GM21381 (cell line): ENCODE measurements around the gene UGDH.
"Not testable (repeated sequence)": the region's sequence is repeated elsewhere in the genome, so short reads cannot be mapped to it uniquely, and the experiment has no call there.

ENCODE experiments used
- ATAC-seq: cut with Tn5 transposase; IDR thresholded peaks from one replicate; pipeline ENCODE4 v1.9.1; 2021; ENCODE audit warnings: mild to moderate bottlenecking, moderate library complexity; ENCODE audit not compliant: unreplicated experiment

Gene UGDH

GRCh38 chr4:39527296-39528060, at the start of gene UGDH:
Gene UGDH, minus strand, starts transcription at chr4:39527439. Its CDS starts 5,927 bp downstream, at chr4:39521512.
- ATAC-seq = peak; percentile 96

- ATAC-seq = no peak
Observed at GRCh38 chr4:39574946-39575345, 47.7 kb upstream of the UGDH start.

DNA sequence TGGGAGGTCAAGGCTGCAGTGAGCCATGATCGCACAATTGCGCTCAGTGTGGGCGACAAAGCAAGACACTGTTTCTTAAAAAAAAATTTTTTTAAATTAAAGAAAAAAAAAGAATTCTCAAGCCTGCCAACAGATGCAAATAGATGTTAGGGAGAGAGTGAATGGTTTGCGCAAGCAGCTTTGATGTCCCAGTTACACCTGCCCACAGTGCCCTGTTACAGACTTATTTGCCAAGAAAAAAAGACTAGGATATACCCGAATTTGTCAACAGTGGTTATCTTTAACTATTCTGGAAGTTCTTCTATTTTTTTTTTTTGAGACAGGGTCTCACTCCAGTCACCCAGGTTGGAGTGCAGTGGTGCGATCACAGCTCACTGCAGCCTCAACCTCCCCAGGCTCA, 44.3 kb upstream of the UGDH start:
- ATAC-seq = no peak

DNA sequence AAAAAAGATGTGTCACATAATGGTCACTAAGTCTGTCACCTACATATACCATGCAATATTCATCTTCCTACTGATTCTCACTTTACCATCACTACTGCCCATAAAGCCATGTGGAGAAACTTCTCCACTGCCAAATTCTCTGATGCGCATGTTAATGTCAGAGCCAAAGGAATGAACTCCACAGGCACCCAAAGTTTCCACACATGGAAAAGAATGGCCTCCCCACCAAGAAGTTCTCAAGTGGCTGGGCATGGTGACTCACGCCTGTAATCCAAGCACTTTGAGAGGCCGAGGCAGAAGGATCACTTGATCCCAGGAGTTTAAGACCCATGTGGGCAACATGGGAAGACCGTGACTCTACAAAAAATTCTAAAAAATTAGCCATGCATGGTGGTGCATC, 43.8 kb upstream of the UGDH start:
- ATAC-seq = no peak

DNA sequence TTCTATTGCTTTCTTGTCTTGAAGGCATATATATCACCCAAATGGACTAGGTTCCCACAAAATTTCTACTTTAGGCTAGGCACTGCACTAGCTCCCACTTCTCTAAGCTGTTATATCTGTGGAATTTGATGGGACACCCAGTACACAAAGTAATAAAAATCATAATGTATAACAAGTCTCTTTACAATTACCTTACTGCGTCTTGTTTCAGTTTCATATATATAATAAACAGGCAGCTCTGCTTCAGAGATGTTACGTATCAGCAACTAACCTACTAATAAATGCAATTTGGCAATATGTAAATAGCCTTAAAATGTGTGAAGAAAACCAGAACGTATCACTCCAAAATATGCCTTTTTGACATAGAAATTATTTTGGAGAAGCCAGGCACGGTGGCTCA, 42.0 kb upstream of the UGDH start:
- ATAC-seq = no peak

DNA sequence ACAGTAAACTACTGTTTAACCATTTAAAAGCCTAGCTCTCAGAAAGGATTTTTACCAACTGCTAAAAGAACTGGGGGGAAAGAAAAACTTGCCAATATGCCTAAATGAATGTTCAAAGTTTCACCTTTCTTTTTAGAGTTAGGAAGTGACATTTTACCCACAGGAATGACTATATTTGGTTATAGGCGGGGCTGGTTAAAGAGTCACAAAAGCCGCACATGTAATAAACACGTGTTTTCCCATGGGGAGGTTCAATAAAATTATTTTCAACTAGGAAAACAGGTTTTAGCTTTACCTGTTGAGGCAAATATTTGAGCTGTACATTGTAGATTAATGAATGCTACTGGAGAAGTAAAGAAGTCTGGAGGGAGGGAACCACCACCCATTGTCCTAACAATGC, 41.6 kb upstream of the UGDH start:
- ATAC-seq = no peak

DNA sequence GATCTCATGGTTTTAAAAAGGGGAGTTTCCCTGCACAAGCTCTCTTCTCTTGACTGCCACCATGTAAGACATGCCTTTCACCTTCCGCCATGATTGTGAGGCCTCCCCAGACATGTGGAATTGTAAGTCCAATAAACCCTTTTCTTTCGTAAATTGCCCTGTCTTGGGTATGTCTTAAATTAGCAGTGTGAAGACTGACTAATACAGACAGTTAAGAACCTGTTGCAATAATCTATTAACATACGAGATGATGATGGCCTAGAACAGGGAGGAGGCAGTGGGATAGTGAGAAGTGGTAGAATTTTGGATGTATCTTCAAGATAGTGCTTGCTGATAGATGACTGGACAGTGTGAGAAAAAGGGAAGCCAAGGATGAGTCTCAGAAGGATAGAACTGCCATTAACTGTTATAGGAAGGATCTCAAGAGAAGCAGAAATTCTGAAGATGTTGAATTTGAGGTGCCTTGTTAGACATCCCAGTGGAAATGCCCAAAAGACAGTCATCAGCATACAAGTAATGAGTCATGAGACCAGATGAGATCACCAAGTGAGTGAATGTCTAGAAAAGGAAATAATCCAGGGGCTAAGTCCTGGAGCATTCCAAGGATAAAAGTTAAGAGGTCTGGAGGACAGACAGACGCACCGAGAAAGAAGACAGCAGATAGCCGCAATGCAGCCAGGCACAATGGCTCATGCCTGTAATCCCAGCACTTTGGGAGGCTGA, 38.8 kb upstream of the UGDH start:
- ATAC-seq = no peak

DNA sequence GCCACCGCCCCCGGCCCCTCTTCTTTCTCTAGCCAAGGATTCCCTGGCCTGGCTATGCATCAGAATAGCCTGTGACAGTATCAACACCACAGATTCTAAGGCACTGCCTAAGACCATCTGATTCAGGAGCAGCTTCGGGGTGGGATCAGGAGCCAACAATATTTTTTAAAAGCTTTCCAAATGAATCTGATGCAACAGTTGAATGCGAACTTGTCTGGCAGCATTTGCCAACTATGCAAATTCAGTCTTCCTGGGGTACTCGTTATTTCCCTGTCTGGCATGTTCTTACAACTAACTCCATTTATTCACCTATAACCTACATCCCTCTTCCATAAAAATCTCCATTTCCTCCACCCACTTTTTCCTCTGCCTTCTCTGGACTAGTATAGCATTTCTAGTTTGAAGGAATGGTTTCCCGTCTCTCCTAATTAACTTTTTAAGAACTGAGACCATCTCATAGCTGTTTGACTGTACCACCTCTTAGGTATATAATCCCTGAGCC, 36.2 kb upstream of the UGDH start:
- ATAC-seq = no peak

DNA sequence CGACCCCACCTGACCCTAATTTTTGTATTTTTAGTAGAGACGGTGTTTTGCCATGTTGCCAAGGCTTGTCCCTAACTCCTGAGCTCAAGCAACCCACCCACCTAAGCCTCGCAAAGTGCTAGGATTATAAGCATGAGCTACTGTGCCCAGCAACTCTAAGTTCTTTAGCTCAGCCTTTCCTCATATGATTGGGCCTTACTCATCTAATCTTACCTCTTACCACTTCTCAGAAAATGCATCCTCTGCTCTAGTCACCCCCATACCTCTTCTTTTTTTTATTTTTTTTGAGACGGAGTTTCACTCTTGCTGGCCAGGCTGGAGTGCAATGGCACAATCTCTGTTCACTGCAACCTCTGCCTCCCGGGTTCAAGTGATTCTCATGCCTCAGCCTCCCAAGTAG, 35.6 kb upstream of the UGDH start:
- no peak for ATAC-seq

GRCh38 chr4:39559626-39560025, 32.4 kb upstream of the UGDH start:
- ATAC-seq = no peak

- no peak for ATAC-seq
Observed at GRCh38 chr4:39555472-39555871, 28.2 kb upstream of the UGDH start.

DNA sequence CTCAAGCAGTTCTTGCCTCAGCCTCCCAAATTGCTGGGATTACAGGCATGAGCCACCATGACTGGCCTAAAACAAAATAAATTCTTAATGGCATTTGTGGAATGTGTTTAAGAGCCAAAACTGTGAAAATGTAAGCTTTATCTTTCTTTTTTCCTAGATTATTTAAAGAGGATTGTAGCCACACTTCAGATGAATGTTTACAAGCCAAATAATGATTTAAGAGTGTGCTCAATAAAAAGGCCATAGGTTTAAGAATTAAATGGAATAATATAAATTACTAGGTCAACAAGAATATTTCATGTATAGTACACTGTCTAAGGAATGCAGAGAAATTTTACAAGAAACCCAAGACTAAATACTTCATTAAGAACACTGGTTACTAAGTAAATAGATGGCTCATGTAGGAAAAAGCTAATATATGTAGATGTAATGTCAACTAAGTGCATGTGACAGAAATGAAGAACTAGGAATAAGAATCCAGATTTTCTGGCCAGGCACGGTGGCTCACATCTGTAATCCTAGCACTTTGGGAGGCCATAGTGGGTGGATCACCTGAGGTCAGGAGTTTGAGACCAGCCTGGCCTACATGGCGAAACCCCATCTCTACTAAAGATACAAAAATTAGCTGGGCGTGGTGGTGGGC, 21.3 kb upstream of the UGDH start:
- ATAC-seq = no peak

DNA sequence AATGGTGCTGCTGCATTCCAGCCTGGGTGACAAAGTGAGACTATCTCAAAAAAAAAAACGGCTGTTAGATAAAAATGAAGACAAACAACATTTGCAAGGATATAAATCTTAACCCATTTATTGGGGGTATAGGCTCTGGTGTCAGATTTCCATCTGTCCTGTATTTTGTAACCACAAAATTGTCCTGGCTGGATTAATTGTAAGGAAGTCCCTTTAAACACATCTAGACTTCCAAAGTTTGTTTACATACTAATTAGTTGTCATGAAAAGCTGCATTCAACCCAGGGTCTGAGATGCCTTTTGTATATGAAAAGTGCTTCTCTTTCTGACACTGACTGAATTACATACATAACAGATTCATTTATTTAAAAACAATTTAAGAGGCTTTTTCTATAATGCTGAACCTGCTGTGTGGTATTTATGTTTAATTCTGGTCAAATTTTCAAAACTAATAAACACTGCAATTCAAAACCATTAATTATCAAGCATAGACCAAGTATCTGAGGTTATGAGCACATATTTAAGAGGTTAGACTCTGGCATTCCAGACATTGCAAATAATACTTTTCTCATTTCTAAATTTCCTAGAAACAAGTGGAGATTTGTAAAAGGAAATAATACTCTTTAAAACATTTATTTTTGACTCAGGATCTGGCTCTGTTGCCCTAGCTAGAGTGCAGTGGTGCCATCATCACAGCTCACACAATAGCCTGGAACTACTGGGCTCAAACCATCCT, 17.5 kb upstream of the UGDH start:
- ATAC-seq = no peak

DNA sequence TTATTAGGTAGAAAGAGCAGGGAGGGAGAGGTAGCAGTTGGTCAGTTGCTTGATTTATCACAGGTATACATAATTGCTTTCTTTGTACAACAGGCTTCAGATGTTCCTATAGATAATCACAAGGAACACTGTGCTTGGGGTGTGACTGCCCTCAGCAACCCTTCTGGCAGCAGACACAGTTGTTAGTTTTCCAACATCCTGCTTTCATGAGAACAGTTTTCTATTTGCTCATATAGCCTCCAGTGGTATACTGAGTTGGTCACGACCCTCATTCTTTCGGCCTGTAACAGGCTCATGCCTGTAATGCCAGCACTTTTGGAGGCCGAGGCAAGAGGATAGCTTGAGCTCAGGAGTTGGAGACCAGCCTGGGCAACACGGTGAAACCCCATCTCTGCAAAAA, 16.8 kb upstream of the UGDH start:
- not testable (repeated sequence) for ATAC-seq

DNA sequence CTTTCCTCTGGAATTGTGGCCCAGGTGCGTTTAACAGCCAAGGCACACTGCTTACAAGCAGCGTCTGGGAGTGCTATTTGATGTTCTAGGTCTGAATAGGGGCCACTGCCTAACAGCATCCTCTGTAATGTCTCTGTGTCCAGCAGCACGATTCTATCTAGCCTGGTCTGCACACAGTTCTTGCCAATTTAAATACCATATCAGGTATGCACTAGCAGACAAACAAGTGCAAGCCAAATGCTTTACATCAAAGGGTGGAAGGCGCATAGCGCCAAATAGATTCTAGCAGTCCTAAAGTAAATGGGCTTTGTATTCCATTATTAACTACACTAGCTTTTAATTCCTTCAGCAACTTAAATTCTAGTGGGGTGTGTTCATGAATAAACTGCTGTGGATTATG, 15.8 kb upstream of the UGDH start:
- no peak for ATAC-seq

- ATAC-seq = no peak
Observed at GRCh38 chr4:39542611-39543012, 15.4 kb upstream of the UGDH start.

DNA sequence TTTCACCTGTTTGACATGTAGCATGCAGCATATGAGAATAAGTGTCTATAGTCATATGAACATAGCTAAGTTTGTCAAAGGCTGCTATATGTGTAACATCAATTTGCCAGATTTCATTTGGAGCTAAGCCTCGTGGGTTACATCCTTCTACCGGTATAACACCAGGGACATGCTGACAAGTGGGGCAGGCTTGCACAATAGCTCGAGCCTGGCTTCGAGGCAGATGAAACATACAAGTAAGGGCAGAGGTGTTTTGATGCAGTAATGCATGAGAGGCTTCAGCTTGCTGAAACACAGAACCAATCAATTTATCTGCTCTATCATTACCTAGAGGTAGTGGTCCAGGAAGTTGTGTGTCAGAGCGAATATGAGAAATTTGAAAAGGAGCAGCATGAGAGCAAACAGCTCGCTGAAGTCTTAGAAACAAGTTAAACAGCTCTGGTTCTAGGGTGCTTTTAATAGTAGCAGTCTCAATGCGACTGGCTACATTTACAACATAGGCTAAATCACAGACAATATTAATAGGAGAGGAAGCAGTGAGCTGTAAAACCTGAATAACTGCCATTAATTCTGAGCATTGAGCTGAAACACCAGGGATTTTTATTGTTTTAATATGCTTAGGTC, 14.9 kb upstream of the UGDH start:
- no peak for ATAC-seq

GRCh38 chr4:39539089-39539611, 11.9 kb upstream of the UGDH start:
- no peak for ATAC-seq

- ATAC-seq = no peak
Observed at GRCh38 chr4:39533541-39533940, 6.3 kb upstream of the UGDH start.

GRCh38 chr4:39532237-39532636, 5.0 kb upstream of the UGDH start:
- not testable (repeated sequence) for ATAC-seq
